Epithelial cell of proximal tubule (primary cell): ENCODE data around the gene PEG3. TPM values are rescaled to one million over a fixed set of nuclear protein-coding genes. Genes with fewer than 3 reads are reported as not detected.

ENCODE experiments used
- DNase-seq: peaks from one replicate; pipeline ENCODE4 v3.0.0-alpha.2; 2011; ENCODE audit warnings: low read depth
- H3K4me3 ChIP-seq: 2 replicates; pipeline ENCODE4 v1.5.1; 2011; ENCODE audit warnings: low read depth, mild to moderate bottlenecking, low read length
- CTCF ChIP-seq: conservative IDR thresholded peaks from 2 replicates; pipeline ENCODE4 v1.5.1; 2012; ENCODE audit warnings: low read depth, mild to moderate bottlenecking, low read length
- total RNA-seq: library from RNA; depleted of rRNA; stranded (reverse); fragments of >200 nt; gene quantifications from 2 replicates; pipeline ENCODE4 v1.2.3, GENCODE V29; 2015

Gene PEG3
- total RNA-seq, 1 donor from 2014 or later, result 2.8 TPM

- H3K4me3 ChIP-seq, result peak overlapping the region; percentile 14
- TF ChIP-seq CTCF, result no peak
- peak; percentile 50 for DNase-seq
Observed at GRCh38 chr19:56838909-56839651, 1.4 kb downstream of the PEG3 start.

GRCh38 chr19:56838024-56838908 lies 2.3 kb downstream of the PEG3 start:
- H3K4me3 ChIP-seq, result peak overlapping the region; percentile 52
- no peak for DNase-seq
- peak; percentile 14 for TF ChIP-seq CTCF

GRCh38 chr19:56837492-56838023 lies 3.0 kb downstream of the PEG3 start:
- peak overlapping the region; percentile 52 for H3K4me3 ChIP-seq
- DNase-seq, result no peak

GRCh38 chr19:56837004-56837403 lies 3.5 kb downstream of the PEG3 start:
- no peak for DNase-seq
- TF ChIP-seq CTCF, result no peak
- peak overlapping the region; percentile 13 for H3K4me3 ChIP-seq

More at GRCh38 chr19:56837492-56838023, 3.0 kb downstream of the PEG3 start:
- TF ChIP-seq CTCF, result peak; percentile 43

GRCh38 chr19:56836059-56836458 lies 4.5 kb downstream of the PEG3 start:
- DNase-seq, result no peak
- no peak for TF ChIP-seq CTCF
- no peak overlapping the region for H3K4me3 ChIP-seq

GRCh38 chr19:56835401-56835800 lies 5.1 kb downstream of the PEG3 start:
- DNase-seq, result no peak
- no peak overlapping the region for H3K4me3 ChIP-seq
- no peak for TF ChIP-seq CTCF
